ENCODE results near the gene LRRN2. TPM values are rescaled to one million over a fixed set of nuclear protein-coding genes. Genes with fewer than 3 reads are reported as not detected.
A peak's percentile ranks its signal among the peaks of the same experiment; 100 is the strongest.

Gene LRRN2
- total RNA-seq, 1 donor: not detected

- no peak overlapping the region for H3K4me3 ChIP-seq (ENCODE audit: low read depth, low read length)
- TF ChIP-seq, protein P1, sequence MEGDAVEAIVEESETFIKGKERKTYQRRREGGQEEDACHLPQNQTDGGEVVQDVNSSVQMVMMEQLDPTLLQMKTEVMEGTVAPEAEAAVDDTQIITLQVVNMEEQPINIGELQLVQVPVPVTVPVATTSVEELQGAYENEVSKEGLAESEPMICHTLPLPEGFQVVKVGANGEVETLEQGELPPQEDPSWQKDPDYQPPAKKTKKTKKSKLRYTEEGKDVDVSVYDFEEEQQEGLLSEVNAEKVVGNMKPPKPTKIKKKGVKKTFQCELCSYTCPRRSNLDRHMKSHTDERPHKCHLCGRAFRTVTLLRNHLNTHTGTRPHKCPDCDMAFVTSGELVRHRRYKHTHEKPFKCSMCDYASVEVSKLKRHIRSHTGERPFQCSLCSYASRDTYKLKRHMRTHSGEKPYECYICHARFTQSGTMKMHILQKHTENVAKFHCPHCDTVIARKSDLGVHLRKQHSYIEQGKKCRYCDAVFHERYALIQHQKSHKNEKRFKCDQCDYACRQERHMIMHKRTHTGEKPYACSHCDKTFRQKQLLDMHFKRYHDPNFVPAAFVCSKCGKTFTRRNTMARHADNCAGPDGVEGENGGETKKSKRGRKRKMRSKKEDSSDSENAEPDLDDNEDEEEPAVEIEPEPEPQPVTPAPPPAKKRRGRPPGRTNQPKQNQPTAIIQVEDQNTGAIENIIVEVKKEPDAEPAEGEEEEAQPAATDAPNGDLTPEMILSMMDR (IDR thresholded peaks at IDR 0.05; ENCODE audit: insufficient read depth, low read length): no peak
- DNase-seq (ENCODE audit: low read depth): no peak
Observed at GRCh38 chr1:204664384-204664651, 21.2 kb downstream of the LRRN2 start.

DNA sequence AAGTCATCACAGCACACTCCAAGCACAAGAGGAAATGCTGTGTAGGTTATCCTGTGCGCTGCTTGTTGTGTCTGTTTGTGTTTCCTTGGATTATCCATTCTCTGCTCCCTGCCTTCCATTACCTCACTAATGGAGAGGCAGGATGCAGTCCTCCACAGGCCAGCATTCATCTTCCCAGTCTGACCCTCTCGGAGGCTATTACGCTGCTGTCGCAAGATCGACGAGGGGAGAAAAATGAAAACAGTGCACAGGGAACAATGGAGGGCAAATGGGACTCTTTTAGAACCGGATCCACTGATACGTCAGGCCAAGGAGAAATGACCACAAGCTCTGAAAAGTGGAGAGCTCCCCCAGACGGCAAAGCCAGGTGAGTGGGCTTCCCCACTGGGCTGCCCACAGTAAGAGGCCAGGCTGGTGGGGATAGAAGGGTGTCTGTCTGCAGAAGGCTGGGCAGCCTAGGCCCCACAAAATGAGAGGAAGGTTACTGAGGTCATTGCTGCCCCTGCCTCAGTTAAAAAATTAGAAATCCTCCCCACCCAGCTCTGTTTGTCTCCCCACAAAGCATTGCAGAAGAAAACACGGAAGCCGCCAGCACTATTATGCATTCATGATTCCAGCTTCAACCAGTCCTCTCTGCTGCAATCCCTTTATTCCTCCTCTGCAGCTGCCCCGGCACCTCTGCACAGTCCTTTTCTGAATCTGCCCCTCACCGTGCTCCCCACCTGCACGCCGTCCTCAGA is 21.7 kb downstream of the LRRN2 start:
- DNase-seq (ENCODE audit: low read depth): no peak
- TF ChIP-seq, protein P1 (IDR thresholded peaks at IDR 0.05; ENCODE audit: insufficient read depth, low read length): no peak
- H3K4me3 ChIP-seq (ENCODE audit: low read depth, low read length): no peak overlapping the region

DNA sequence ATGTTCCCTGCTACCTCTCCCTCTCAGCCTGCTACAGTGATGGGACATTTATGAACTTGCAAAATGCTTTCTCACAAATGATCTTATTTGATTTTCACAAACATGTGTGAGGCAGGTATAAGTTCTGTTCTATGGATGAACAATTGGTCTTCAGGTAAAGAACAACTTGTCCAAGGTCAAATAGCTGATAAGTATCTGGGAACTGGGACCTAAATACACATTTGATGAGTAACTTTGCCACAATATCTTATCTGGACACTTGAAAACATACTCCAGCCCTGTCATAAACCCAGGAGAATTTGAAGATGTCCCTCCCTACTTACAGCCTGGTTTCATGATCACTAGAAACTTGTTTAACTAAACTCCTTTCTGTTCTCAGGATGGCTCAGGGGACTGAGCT is 23.0 kb downstream of the LRRN2 start:
- TF ChIP-seq, protein P1 (IDR thresholded peaks at IDR 0.05; ENCODE audit: insufficient read depth, low read length): no peak
- no peak for DNase-seq (ENCODE audit: low read depth)
- no peak overlapping the region for H3K4me3 ChIP-seq (ENCODE audit: low read depth, low read length)

DNA sequence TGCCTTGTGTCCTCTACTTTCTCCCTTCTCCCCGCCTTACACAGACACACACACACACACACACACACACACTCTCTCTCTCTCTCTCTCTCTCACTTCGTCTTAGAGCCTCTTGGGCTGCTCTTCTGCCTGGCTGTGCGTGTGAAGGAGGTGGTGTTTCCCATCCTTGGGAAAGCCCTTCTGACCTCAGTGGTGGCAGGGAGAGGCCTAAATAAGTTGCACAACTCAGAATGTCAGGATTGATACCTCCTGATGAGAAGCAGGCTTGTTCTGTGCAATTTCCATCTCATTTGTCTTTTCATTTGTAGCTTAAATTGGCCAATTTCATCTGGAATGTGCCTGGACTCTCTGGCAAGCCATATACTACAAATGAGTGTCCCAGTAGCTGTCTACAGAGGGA is 25.0 kb downstream of the LRRN2 start:
- TF ChIP-seq, protein P1 (IDR thresholded peaks at IDR 0.05; ENCODE audit: insufficient read depth, low read length): no peak
- H3K4me3 ChIP-seq (ENCODE audit: low read depth, low read length): no peak overlapping the region
- DNase-seq (ENCODE audit: low read depth): peak; percentile 74

GRCh38 chr1:204659056-204659455 is 26.5 kb downstream of the LRRN2 start:
- DNase-seq (ENCODE audit: low read depth): no peak
- TF ChIP-seq, protein P1 (IDR thresholded peaks at IDR 0.05; ENCODE audit: insufficient read depth, low read length): no peak
- H3K4me3 ChIP-seq (ENCODE audit: low read depth, low read length): no peak overlapping the region

DNA sequence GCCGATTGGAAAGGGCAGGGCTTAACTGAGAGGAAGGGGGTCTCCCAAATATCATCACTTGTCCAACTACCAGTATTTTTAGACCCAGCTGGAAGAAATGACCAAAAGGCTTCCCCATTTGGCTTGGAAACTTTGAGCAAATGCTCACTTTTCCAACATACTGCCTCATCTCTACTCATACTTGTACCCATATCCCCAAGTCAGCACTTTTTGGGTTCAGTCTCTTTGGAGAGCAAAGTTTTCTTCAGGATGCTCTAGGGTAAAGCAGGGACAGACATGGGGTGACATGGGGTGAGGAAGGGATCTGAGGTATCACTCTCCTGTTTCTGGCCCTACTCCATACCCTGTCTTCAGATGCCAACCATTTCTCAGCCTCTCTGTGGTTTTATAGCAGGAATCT is 27.2 kb downstream of the LRRN2 start:
- no peak overlapping the region for H3K4me3 ChIP-seq (ENCODE audit: low read depth, low read length)
- no peak for DNase-seq (ENCODE audit: low read depth)
- TF ChIP-seq, protein P1 (IDR thresholded peaks at IDR 0.05; ENCODE audit: insufficient read depth, low read length): no peak
